IMR-90 (cell line): ENCODE measurements around the gene UNC13C. TPM values are rescaled to one million over a fixed set of nuclear protein-coding genes. Genes with fewer than 3 reads are reported as not detected.

ENCODE experiments used
- ATAC-seq: fragments of 200-7000 bp; cut with Tn5 transposase; 2 replicates; pipeline ENCODE4 v1.9.1; 2020; ENCODE audit warnings: low read depth, mild to moderate bottlenecking, moderate library complexity
- BruUV-seq: library from RNA; stranded (reverse); fragments of 400-500 nt; replicated peaks from 2 replicates; lab custom pipeline; 2021; lab: Mats Ljungman, UMichigan
- CTCF ChIA-PET: fragments of 300-600 bp; formaldehyde crosslinking; extraction: SDS; loops from one replicate; lab custom pipeline; 2021; ENCODE audit warnings: antibody characterized with exemption; lab: Yijun Ruan, JAX
- POLR2A ChIA-PET: fragments of 300-600 bp; sonication (Branson Sonifier 250); formaldehyde crosslinking; loops from one replicate; lab custom pipeline; 2022; ENCODE audit warnings: antibody characterized with exemption; ENCODE audit not compliant: unreplicated experiment; lab: Charles Lee
- DNase-seq: peaks from one replicate; pipeline ENCODE4 v3.0.0; 2013
- H2AFZ ChIP-seq: replicated peaks from 2 replicates; pipeline ENCODE3; 2013; ENCODE audit warnings: low read length, mild to moderate bottlenecking; ENCODE audit not compliant: poor library complexity
- H2AK5ac ChIP-seq: 2 replicates; pipeline ENCODE4 v1.6.1; 2013; ENCODE audit warnings: low read depth, low read length, inconsistent platforms
- H2AK9ac ChIP-seq: replicated peaks from 2 replicates; pipeline ENCODE3; 2013; ENCODE audit warnings: mild to moderate bottlenecking, low read depth, low read length, moderate library complexity; ENCODE audit not compliant: poor library complexity
- H2BK120ac ChIP-seq: 2 replicates; pipeline ENCODE4 v1.6.1; 2013; ENCODE audit warnings: low read depth, low read length, inconsistent platforms
- H2BK15ac ChIP-seq: 3 replicates; pipeline ENCODE4 v1.6.1; 2013; ENCODE audit warnings: low read depth, low read length, inconsistent platforms
- H2BK20ac ChIP-seq: 2 replicates; pipeline ENCODE4 v1.6.1; 2013; ENCODE audit warnings: low read depth, mild to moderate bottlenecking, inconsistent platforms, low read length, moderate library complexity
- H2BK5ac ChIP-seq: 2 replicates; pipeline ENCODE4 v1.6.1; 2013; ENCODE audit warnings: mild to moderate bottlenecking, low read depth, low read length, inconsistent platforms; ENCODE audit not compliant: poor library complexity, severe bottlenecking
- H3K14ac ChIP-seq: replicated peaks from 2 replicates; pipeline ENCODE4 v1.6.1; 2013; ENCODE audit warnings: low read depth, low read length, inconsistent platforms
- H3K18ac ChIP-seq: 2 replicates; pipeline ENCODE4 v1.6.1; 2013; ENCODE audit warnings: low read depth, low read length, control low read depth
- H3K23ac ChIP-seq: 2 replicates; pipeline ENCODE4 v1.6.1; 2013; ENCODE audit warnings: low read depth, low read length, inconsistent platforms
- H3K27ac ChIP-seq: 2 replicates; pipeline ENCODE4 v1.5.1; 2013; ENCODE audit warnings: mild to moderate bottlenecking, control low read depth, low read length; ENCODE audit not compliant: insufficient read depth
- H3K27me3 ChIP-seq: 2 replicates; pipeline ENCODE4 v1.6.1; 2013; ENCODE audit warnings: low read length; ENCODE audit not compliant: control insufficient read depth, insufficient read depth
- H3K36me3 ChIP-seq: 2 replicates; pipeline ENCODE4 v1.6.1; 2013; ENCODE audit warnings: low read length, mixed read lengths; ENCODE audit not compliant: control insufficient read depth, insufficient read depth
- H3K4ac ChIP-seq: 2 replicates; pipeline ENCODE4 v1.6.1; 2013; ENCODE audit warnings: low read depth, low read length, inconsistent platforms
- H3K4me1 ChIP-seq: 2 replicates; pipeline ENCODE4 v1.6.1; 2013; ENCODE audit warnings: low read length, mixed read lengths; ENCODE audit not compliant: control insufficient read depth, insufficient read depth
- H3K4me2 ChIP-seq: 2 replicates; pipeline ENCODE4 v1.6.1; 2013; ENCODE audit warnings: low read depth, mild to moderate bottlenecking, control low read depth, low read length, moderate library complexity
- H3K4me3 ChIP-seq: 2 replicates; pipeline ENCODE4 v1.5.1; 2013; ENCODE audit warnings: low read depth, mild to moderate bottlenecking, control low read depth, low read length, moderate library complexity; ENCODE audit not compliant: insufficient read depth
- H3K56ac ChIP-seq: 2 replicates; pipeline ENCODE4 v1.6.1; 2013; ENCODE audit warnings: low read length, inconsistent platforms; ENCODE audit not compliant: insufficient read depth; ENCODE audit errors: extremely low read depth
- H3K79me1 ChIP-seq, 2 experiments: 2 replicates each; pipeline ENCODE4 v1.6.1; 2013; ENCODE audit warnings: low read length in 2 of 2, inconsistent platforms in 1 of 2, low read depth in 1 of 2
- H3K9ac ChIP-seq: 2 replicates; pipeline ENCODE4 v1.6.1; 2013; ENCODE audit warnings: low read depth, low read length, control low read depth
- H3K9me1 ChIP-seq: 2 replicates; pipeline ENCODE4 v1.6.1; 2013; ENCODE audit warnings: low read length, inconsistent platforms; ENCODE audit not compliant: insufficient read depth
- H3K9me3 ChIP-seq: 2 replicates; pipeline ENCODE4 v1.6.1; 2013; ENCODE audit warnings: low read length; ENCODE audit not compliant: control insufficient read depth, insufficient read depth
- H4K20me1 ChIP-seq: 2 replicates; pipeline ENCODE4 v1.6.1; 2013; ENCODE audit warnings: low read length, inconsistent platforms; ENCODE audit not compliant: insufficient read depth
- H4K5ac ChIP-seq: 2 replicates; pipeline ENCODE4 v1.6.1; 2013; ENCODE audit warnings: mild to moderate bottlenecking, low read depth, low read length, control low read depth
- H4K8ac ChIP-seq, 2 experiments: 2 replicates each; pipeline ENCODE4 v1.6.1; 2013; ENCODE audit warnings: low read depth in 2 of 2, low read length in 2 of 2, control low read depth in 1 of 2, inconsistent platforms in 1 of 2
- H4K91ac ChIP-seq: 2 replicates; pipeline ENCODE4 v1.6.1; 2013; ENCODE audit warnings: low read depth, low read length, inconsistent platforms; ENCODE audit not compliant: insufficient read depth
- BHLHE40 ChIP-seq: fragments of 150-350 bp; IDR thresholded peaks from 2 replicates; pipeline ENCODE4 v1.6.1; 2016; ENCODE audit warnings: mild to moderate bottlenecking, low read depth, low read length
- FOS ChIP-seq: fragments of 150-350 bp; IDR thresholded peaks from 2 replicates; pipeline ENCODE4 v1.6.1; 2016; ENCODE audit warnings: low read depth, low read length
- NFE2L2 ChIP-seq: fragments of 150-350 bp; IDR thresholded peaks from 2 replicates; pipeline ENCODE4 v1.6.1; 2016; ENCODE audit warnings: low read depth, mild to moderate bottlenecking, low read length
- WGBS, 2 experiments: methylation state at CpG; one replicate each; pipeline versions ENCODE4 v1.1.5 to v1.1.7; 2013; ENCODE audit warnings: missing lambda C conversion rate in 2 of 2; ENCODE audit not compliant: insufficient read length in 1 of 2; ENCODE audit errors: extremely low coverage in 2 of 2; 5-methylcytosine and 5-hydroxymethylcytosine counted together
- dilution Hi-C: fragments of 300-500 bp; cut with HindIII; formaldehyde crosslinking; loops from one replicate; pipeline ENCODE4 v1.14.3; 2018; ENCODE audit warnings: low sequenced_read_pairs; ENCODE audit not compliant: unreplicated experiment
- in situ Hi-C: fragments of 300-500 bp; cut with MboI; formaldehyde crosslinking; loops from 3 replicates; pipeline ENCODE4 v1.14.3; 2019; ENCODE audit warnings: low sequenced_read_pairs, inconsistent platforms, mixed read lengths
- intact Hi-C: fragments of 100-400 bp; cut with micrococcal nuclease; formaldehyde crosslinking; loops from 2 replicates; pipeline ENCODE4 v1.10.0; 2022
- polyA plus RNA-seq, 3 experiments: library from polyadenylated mRNA; depleted of rRNA; stranded (reverse); fragments of >200 nt; gene quantifications; 2 replicates each; pipeline ENCODE4 v1.2.3, GENCODE V29; 2012; ENCODE audit warnings: low replicate concordance in 1 of 3
- total RNA-seq: library from RNA; depleted of rRNA; stranded (reverse); fragments of >200 nt; gene quantifications from 2 replicates; pipeline ENCODE4 v1.2.3, GENCODE V29; 2012

Gene UNC13C
- total and polyA plus RNA-seq, 2 of the 4 experiments (the other 2 are of a cell fraction) = not detected

DNA sequence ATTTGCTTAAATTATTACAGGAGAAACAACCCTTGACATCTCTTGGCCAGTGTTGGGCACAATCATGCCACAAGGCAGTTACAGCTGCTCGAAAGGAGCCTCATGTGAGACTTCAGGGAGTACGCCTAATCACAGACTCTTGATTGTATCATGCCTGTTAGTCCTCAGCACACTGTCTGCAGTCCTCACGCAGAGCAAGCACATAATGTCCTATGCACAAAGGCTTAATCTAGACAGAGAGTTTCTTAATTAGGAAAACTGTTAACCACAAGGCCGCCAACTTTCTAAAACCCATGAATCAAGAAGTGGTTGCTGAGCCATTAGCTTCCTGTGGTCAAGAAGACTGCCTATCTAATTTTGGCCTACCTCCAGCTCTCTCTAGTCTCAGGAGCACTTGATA is 172.0 kb downstream of the UNC13C start:
- no peak overlapping the region for H3K23ac ChIP-seq
- H3K4me1 ChIP-seq = no peaks in the 10 kb centered on the region
- POLR2A ChIA-PET = no interaction called here
- no peak overlapping the region for H3K18ac ChIP-seq
- BruUV-seq = no TSS peak
- H3K27me3 ChIP-seq = no peaks in the 10 kb centered on the region
- in situ Hi-C loops = no loop called here
- no peaks in the 10 kb centered on the region for H4K20me1 ChIP-seq
- H3K79me1 ChIP-seq = no peaks in the 10 kb centered on the region
- H2AK9ac ChIP-seq = no peak overlapping the region
- no peak overlapping the region for H2BK5ac ChIP-seq
- no peaks in the 10 kb centered on the region for H3K9me1 ChIP-seq
- intact Hi-C loops = no loop called here
- no peak overlapping the region for H2BK15ac ChIP-seq
- H3K4me3 ChIP-seq = no peak overlapping the region
- H3K14ac ChIP-seq = no peak overlapping the region
- 0% methylated on average over 1 of the region's 4 CpGs; no CpG with 5 or more reads in 1 of the 2 experiments for WGBS, 2 experiments
- no peaks in the 10 kb centered on the region for H3K36me3 ChIP-seq
- H3K4ac ChIP-seq = no peak overlapping the region
- TF ChIP-seq BHLHE40 = peak; percentile 49
- TF ChIP-seq FOS = peak; percentile 54; the same call in 1 of the 2 replicates
- TF ChIP-seq NFE2L2 = no peak
- no peak overlapping the region for H3K56ac ChIP-seq
- H3K4me2 ChIP-seq = no peak overlapping the region
- no peak overlapping the region for H3K27ac ChIP-seq
- no peak overlapping the region for H2AK5ac ChIP-seq
- CTCF ChIA-PET = interaction anchor here (1.3 kb wide), 1 partner anchor 10 kb away, joined by 3 read pairs; no protein-coding TSS in a partner anchor
- dilution Hi-C loops = no loop called here
- no peak overlapping the region for H4K8ac ChIP-seq
- H3K9ac ChIP-seq = no peak overlapping the region
- DNase-seq (peak; percentile 65), ATAC-seq (peak; percentile 75)
- no peak overlapping the region for H2BK20ac ChIP-seq
- H4K91ac ChIP-seq = no peak overlapping the region
- H2AFZ ChIP-seq = no peak overlapping the region
- H4K5ac ChIP-seq = no peak overlapping the region
- H3K9me3 ChIP-seq = no peaks in the 10 kb centered on the region; the same call in none of the 2 replicates
- H2BK120ac ChIP-seq = no peak overlapping the region
